Spinal cord (tissue), 10 donors: ENCODE measurements around the gene TM2D3. TPM values are rescaled to one million over a fixed set of nuclear protein-coding genes. Genes with fewer than 3 reads are reported as not detected.
A peak's percentile ranks its signal among the peaks of the same experiment; 100 is the strongest.

Experiments
- DNase-seq, 6 donors: peaks; one replicate each; pipeline versions ENCODE4 v3.0.0 to v3.0.0-alpha.2; 2013 to 2015; ENCODE audit warnings: low spot score in 6 of 6, low read depth in 4 of 6
- H3K27ac ChIP-seq: one replicate; pipeline ENCODE4 v1.5.1; 2013; ENCODE audit warnings: low read depth, low read length, control low read depth
- H3K27me3 ChIP-seq: one replicate; pipeline ENCODE4 v1.6.1; 2013; ENCODE audit warnings: low read length; ENCODE audit not compliant: control insufficient read depth, insufficient read depth
- H3K36me3 ChIP-seq: one replicate; pipeline ENCODE4 v1.6.1; 2013; ENCODE audit warnings: low read length; ENCODE audit not compliant: control insufficient read depth, insufficient read depth
- H3K4me1 ChIP-seq: one replicate; pipeline ENCODE4 v1.6.1; 2013; ENCODE audit warnings: low read length; ENCODE audit not compliant: control insufficient read depth, insufficient read depth
- H3K4me3 ChIP-seq: one replicate; pipeline ENCODE4 v1.5.1; 2013; ENCODE audit warnings: low read depth, low read length, control low read depth
- H3K9me3 ChIP-seq: one replicate; pipeline ENCODE4 v1.6.1; 2013; ENCODE audit warnings: low read length; ENCODE audit not compliant: control insufficient read depth, insufficient read depth
- WGBS: methylation state at CpG from one replicate; pipeline ENCODE4 v1.1.5; 2013; ENCODE audit warnings: missing lambda C conversion rate; ENCODE audit not compliant: insufficient coverage; 5-methylcytosine and 5-hydroxymethylcytosine counted together
- polyA plus RNA-seq, 2 donors: library from polyadenylated mRNA; unstranded; fragments of 120-200 nt; gene quantifications; one replicate each; pipeline ENCODE4 v1.2.1, GENCODE V29; 2013; ENCODE audit not compliant: insufficient read length in 2 of 2
- total RNA-seq, 2 donors: library from RNA; depleted of rRNA in 1 of 2; stranded (reverse); fragments of 120-200 nt in 1 of 2; fragments of >200 nt in 1 of 2; gene quantifications; one replicate each; pipeline versions ENCODE4 v1.2.3 to v1.2.4, GENCODE V29; 2013 to 2014
- donor health status: healthy.

The TM2D3 gene
- total and polyA plus RNA-seq, 4 donors: 61.6 to 124 (median 98.7) TPM

DNA sequence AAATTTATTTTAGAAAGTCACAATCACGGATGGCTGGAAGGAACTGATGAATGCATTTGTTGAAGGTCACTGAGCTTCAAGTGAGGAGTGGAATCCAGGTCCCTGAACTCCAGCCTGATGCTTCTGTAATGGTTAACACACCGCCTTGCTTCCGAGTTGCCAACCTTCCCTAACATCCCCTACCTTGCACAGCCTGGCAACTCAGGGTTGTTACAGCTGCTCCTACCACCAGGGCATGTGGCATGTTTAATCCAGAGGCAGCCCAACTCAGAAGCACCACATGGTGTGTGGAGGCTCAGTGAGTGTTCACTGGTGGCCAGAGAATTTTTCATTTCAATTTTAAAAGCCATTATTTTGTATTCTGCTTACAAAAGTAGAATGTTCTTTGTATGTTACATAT lies 4.9 kb downstream of the TM2D3 start:
- Histone ChIP-seq H3K27me3 (no peaks in the 10 kb centered on the region), H3K9me3 (no peaks in the 10 kb centered on the region), H3K36me3 (peaks cover 31% of the 10 kb centered on the region), H3K27ac (no peak overlapping the region), H3K4me3 (no peak overlapping the region), H3K4me1 (peaks cover 6% of the 10 kb centered on the region)
- no peak for DNase-seq
- 83% methylated on average over 3 of the region's 3 CpGs for WGBS

DNA sequence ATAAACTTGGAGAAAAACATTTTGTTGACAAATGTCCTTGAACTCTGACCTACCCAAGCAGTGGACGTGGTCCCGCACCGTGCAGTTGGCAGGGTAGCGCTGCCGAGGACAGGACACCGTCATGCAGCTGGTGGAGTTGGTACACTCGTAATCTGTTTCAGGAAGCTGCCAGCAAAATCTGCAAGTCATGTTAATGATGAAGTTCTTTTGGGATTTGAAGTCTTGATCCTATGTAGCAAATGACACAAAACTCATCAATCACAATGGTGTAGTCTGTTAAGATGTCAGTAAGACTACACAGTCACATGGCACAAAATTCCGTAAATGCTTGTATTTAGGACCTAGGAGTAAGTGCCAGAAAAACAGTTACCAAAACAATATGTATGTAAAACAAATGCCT lies 5.5 kb downstream of the TM2D3 start:
- DNase-seq: no peak
- Histone ChIP-seq H3K4me1 (peaks cover 6% of the 10 kb centered on the region), H3K4me3 (no peak overlapping the region), H3K9me3 (no peaks in the 10 kb centered on the region), H3K27ac (no peak overlapping the region), H3K36me3 (peaks cover 31% of the 10 kb centered on the region), H3K27me3 (no peaks in the 10 kb centered on the region)
- WGBS: 68% methylated on average over 3 of the region's 8 CpGs

- H3K4me1 ChIP-seq: peaks cover 3% of the 10 kb centered on the region
- no peaks in the 10 kb centered on the region for H3K27me3 ChIP-seq
- no peaks in the 10 kb centered on the region for H3K9me3 ChIP-seq
- H3K27ac ChIP-seq: no peak overlapping the region
- no peak overlapping the region for H3K4me3 ChIP-seq
- 36% methylated on average over 10 of the region's 11 CpGs for WGBS
- H3K36me3 ChIP-seq: peaks cover 25% of the 10 kb centered on the region
- peak in 2 of 6 donors; percentile 39 to 64 for DNase-seq
Measured at GRCh38 chr15:101642361-101642760, 9.8 kb downstream of the TM2D3 start.

DNA sequence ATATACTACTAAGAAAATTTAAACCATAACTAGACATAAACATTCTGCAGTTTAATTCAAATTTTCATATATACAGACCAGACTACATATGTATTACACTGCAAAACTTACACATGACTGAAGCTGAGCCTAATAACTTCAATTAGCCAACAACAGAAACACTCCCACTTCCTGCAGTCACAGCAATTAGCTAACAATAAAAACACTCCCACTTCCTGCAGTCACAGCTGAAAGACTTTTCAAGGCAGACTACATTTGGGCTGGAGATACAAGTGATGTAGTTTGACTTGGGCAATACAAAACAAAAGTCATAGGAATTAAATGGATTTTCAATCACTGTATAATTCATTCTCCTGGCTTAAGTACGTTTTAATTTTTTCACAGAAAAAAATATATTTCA lies 10.3 kb downstream of the TM2D3 start:
- Histone ChIP-seq H3K27me3 (no peaks in the 10 kb centered on the region), H3K27ac (no peak overlapping the region), H3K36me3 (peaks cover 25% of the 10 kb centered on the region), H3K4me3 (no peak overlapping the region), H3K4me1 (peaks cover 3% of the 10 kb centered on the region), H3K9me3 (no peaks in the 10 kb centered on the region)
- 14% methylated on average over 1 of the region's 1 CpG for WGBS
- DNase-seq: peak in 1 of 6 donors; percentile 29

DNA sequence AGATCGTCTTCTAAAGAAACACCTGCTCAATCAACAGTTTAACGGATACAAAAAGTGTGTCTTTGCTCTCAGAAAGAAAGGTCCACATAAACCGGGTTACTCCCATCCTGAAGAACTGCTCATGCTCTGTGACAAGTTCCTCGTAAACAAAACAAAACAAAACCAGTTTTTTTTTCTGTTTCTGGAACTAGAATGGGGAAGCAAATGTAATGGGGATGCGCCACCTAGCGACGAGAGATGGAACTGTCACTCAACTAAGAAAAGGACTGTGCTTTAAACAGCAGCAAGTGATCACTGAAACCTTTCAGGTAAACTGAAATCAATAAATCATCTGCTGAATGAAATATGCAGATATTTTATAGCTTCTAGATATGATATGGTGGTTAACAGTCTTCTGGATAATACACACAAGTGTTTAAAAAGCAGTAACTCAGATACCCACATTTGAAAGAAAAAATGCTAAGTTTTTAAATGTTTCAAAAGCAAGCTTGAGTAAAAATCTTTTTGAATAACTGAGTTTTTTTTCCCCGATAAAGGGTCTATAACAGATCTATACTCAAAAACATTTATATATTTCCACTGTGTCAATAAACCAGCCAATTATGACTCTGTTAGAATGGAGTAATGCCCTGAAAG lies 10.9 kb downstream of the TM2D3 start:
- no peak overlapping the region for H3K27ac ChIP-seq
- H3K27me3 ChIP-seq: no peaks in the 10 kb centered on the region
- H3K36me3 ChIP-seq: peaks cover 20% of the 10 kb centered on the region
- H3K4me1 ChIP-seq: peaks cover 3% of the 10 kb centered on the region
- 10% methylated on average over 4 of the region's 8 CpGs for WGBS
- H3K9me3 ChIP-seq: no peaks in the 10 kb centered on the region
- peak; percentile 62 to 94 (median 69) for DNase-seq
- no peak overlapping the region for H3K4me3 ChIP-seq

DNA sequence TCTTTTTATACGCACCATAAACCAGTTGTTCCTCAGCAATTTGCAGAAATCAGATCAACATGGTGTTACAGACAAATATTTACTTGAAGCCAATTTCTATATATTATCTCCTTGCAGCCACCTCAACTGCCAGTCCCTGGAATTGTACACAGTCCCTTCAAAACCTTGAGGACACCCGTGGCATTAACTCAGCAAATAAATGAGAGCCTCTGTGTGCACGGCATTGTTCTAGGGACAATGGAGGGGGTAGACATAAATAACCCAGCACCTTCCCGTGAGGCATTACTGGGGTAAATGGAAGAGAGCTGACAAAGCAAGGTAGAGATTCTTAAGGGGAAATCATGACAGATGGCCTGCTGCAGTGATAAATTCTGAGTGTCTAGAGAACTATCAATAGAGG lies 12.5 kb downstream of the TM2D3 start:
- no peaks in the 10 kb centered on the region for H3K9me3 ChIP-seq
- no peak overlapping the region for H3K27ac ChIP-seq
- peaks cover 18% of the 10 kb centered on the region for H3K36me3 ChIP-seq
- no peak for DNase-seq
- H3K4me3 ChIP-seq: no peak overlapping the region
- peaks cover 3% of the 10 kb centered on the region for H3K4me1 ChIP-seq
- WGBS: 31% methylated on average over 2 of the region's 4 CpGs
- H3K27me3 ChIP-seq: no peaks in the 10 kb centered on the region

DNA sequence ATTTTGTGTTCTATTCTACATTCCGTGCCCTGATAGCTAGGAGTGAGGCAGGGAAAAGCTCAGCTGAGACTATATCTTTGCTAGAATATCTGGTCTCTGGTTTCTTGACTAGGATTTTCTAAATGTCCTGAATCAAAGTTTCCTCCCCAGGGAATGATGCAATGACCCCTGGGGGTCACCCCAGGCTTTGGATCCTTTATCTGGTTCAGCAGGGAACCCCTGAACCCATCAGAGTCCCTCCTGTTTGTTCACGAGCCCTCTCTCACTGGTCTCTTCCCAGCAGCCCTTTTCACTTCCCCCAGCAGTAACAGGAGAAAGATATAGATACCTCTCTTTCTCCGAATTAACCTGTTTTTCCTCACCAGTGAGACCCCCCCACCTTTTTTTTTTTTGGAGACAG lies 14.3 kb downstream of the TM2D3 start:
- no peak overlapping the region for H3K27ac ChIP-seq
- peaks cover 3% of the 10 kb centered on the region for H3K36me3 ChIP-seq
- H3K27me3 ChIP-seq: no peaks in the 10 kb centered on the region
- H3K9me3 ChIP-seq: no peaks in the 10 kb centered on the region
- H3K4me3 ChIP-seq: no peak overlapping the region
- peaks cover 3% of the 10 kb centered on the region for H3K4me1 ChIP-seq
- WGBS: 83% methylated on average over 2 of the region's 3 CpGs
- DNase-seq: no peak

DNA sequence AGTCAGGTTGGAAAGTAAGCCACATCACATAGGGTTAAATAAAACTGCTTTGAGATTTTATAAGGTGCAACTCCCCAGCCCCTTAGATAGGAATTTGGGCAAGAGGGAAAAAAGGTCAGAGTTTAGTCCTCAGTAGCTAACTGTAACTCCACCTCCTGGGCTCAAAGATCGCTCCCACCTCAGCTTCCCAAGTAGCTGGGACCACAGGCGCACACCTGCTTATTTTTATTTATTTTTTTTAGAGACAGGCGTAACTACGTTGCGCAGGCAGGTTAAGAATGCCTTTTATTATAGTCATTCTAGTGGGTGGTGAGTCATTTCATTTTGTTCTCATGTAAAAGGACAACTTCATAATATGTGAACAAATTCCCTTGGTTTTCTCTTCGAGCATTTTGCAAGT lies 14.7 kb downstream of the TM2D3 start:
- Histone ChIP-seq H3K27me3 (no peaks in the 10 kb centered on the region), H3K9me3 (no peaks in the 10 kb centered on the region), H3K4me1 (peaks cover 3% of the 10 kb centered on the region), H3K36me3 (peaks cover 3% of the 10 kb centered on the region), H3K4me3 (no peak overlapping the region), H3K27ac (no peak overlapping the region)
- no CpG with 5 or more reads among the region's 6 CpGs for WGBS
- DNase-seq: no peak

- no peak for DNase-seq
- 82% methylated on average over 3 of the region's 3 CpGs for WGBS
- Histone ChIP-seq H3K27me3 (no peaks in the 10 kb centered on the region), H3K4me3 (no peak overlapping the region), H3K9me3 (no peaks in the 10 kb centered on the region), H3K36me3 (peaks cover 3% of the 10 kb centered on the region), H3K27ac (no peak overlapping the region), H3K4me1 (no peaks in the 10 kb centered on the region)
Measured at GRCh38 chr15:101637038-101637437, 15.1 kb downstream of the TM2D3 start.

DNA sequence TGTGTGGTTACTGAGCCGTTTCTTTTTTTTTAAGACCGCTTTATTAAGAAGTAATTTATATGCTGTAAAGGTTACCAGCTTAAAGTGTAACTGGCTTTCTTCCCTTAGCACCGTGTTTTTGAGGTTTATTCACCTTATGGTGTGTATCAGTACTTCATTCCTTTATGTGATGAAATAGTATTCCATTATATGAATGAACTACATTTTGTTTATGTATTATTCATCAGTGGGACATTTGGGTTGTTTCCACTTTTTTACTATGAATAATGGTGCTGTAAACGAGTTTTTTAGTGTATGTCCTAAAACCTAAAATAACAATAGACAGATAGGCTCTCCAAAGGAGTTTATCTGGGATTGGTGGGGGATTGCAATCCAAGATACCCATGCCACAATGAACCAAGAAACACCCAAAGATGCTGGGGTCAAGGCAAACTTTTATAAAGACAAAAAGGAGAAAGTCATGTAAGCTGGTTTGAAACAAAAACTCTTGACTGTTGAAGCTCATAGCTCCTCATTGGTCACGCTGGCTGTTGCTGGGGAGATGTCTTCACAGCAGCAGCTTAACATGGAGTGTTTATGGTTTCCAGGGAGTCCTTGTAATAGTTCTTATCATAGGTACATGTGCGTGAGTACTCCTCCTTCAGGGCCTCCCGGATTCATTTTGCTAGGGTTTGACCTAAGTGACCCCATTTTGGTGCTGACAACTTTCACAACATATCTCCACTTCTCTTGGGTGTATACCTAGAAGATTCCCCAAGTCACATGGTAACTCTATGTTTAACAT lies 16.0 kb downstream of the TM2D3 start:
- 76% methylated on average over 3 of the region's 7 CpGs for WGBS
- Histone ChIP-seq H3K9me3 (no peaks in the 10 kb centered on the region), H3K4me3 (no peak overlapping the region), H3K27ac (no peak overlapping the region), H3K27me3 (no peaks in the 10 kb centered on the region), H3K4me1 (no peaks in the 10 kb centered on the region), H3K36me3 (peaks cover 3% of the 10 kb centered on the region)
- DNase-seq: no peak
